Spinal cord (tissue), 10 donors: ENCODE results near the gene GABRR1. TPM values are rescaled to one million over a fixed set of nuclear protein-coding genes. Genes with fewer than 3 reads are reported as not detected.

Experiments used
- DNase-seq, 6 donors: peaks; one replicate each; pipeline versions ENCODE4 v3.0.0 to v3.0.0-alpha.2; 2013 to 2015; ENCODE audit warnings: low spot score in 6 of 6, low read depth in 4 of 6
- H3K27ac ChIP-seq: one replicate; pipeline ENCODE4 v1.5.1; 2013; ENCODE audit warnings: low read depth, low read length, control low read depth
- H3K27me3 ChIP-seq: one replicate; pipeline ENCODE4 v1.6.1; 2013; ENCODE audit warnings: low read length; ENCODE audit not compliant: control insufficient read depth, insufficient read depth
- H3K36me3 ChIP-seq: one replicate; pipeline ENCODE4 v1.6.1; 2013; ENCODE audit warnings: low read length; ENCODE audit not compliant: control insufficient read depth, insufficient read depth
- H3K4me1 ChIP-seq: one replicate; pipeline ENCODE4 v1.6.1; 2013; ENCODE audit warnings: low read length; ENCODE audit not compliant: control insufficient read depth, insufficient read depth
- H3K4me3 ChIP-seq: one replicate; pipeline ENCODE4 v1.5.1; 2013; ENCODE audit warnings: low read depth, low read length, control low read depth
- H3K9me3 ChIP-seq: one replicate; pipeline ENCODE4 v1.6.1; 2013; ENCODE audit warnings: low read length; ENCODE audit not compliant: control insufficient read depth, insufficient read depth
- WGBS: methylation state at CpG from one replicate; pipeline ENCODE4 v1.1.5; 2013; ENCODE audit warnings: missing lambda C conversion rate; ENCODE audit not compliant: insufficient coverage; 5-methylcytosine and 5-hydroxymethylcytosine counted together
- polyA plus RNA-seq, 2 donors: library from polyadenylated mRNA; unstranded; fragments of 120-200 nt; gene quantifications; one replicate each; pipeline ENCODE4 v1.2.1, GENCODE V29; 2013; ENCODE audit not compliant: insufficient read length in 2 of 2
- total RNA-seq, 2 donors: library from RNA; depleted of rRNA in 1 of 2; stranded (reverse); fragments of 120-200 nt in 1 of 2; fragments of >200 nt in 1 of 2; gene quantifications; one replicate each; pipeline versions ENCODE4 v1.2.3 to v1.2.4, GENCODE V29; 2013 to 2014
- donor health status: healthy.

The GABRR1 gene
- total and polyA plus RNA-seq, 4 donors, result 0.20 to 0.35 (median 0.29) TPM; not detected in 1

DNA sequence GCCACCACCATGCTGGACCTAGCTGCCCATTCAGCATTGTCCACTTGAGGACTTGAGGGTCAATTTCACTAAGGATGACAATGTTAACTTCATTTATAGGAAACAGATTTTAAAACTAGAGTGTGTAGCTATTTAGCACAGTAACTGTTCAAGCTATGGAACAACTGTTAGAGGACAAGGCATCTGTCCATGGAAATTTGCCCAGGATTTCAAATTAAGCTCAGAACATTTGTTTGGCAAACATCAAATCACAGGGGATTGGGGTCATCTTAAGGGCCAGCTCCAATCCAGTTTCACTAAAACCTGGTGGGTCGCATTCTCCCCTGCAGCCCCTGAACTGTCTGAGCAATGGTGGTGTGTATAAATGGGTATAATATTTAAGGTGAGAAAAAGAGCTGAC lies 36.2 kb downstream of the GABRR1 start:
- peak in 1 of 6 donors; percentile 6 for DNase-seq
- Histone ChIP-seq H3K36me3 (no peaks in the 10 kb centered on the region), H3K4me3 (no peak overlapping the region), H3K9me3 (no peaks in the 10 kb centered on the region), H3K27me3 (no peaks in the 10 kb centered on the region), H3K27ac (no peak overlapping the region), H3K4me1 (no peaks in the 10 kb centered on the region)
- 100% methylated on average over 1 of the region's 1 CpG for WGBS

DNA sequence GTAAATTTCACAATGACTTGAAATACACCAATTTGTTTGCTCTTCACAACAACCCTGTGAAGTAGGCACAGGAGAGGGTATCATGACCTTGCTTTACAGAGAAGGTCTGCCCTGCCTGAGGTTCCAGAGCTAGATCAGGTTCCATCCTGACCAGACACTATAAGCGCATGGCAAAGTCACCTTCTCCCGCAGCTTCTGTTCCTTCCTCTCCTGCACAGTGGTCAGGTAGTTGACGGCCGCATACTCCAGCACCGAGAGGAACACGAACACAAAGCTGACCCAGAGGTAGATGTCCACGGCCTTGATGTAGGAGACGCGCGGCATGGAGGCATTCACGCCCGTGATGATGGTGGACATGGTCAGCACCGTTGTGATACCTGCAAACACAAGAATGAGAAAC lies 37.0 kb downstream of the GABRR1 start:
- 98% methylated on average over 13 of the region's 13 CpGs for WGBS
- no peak overlapping the region for H3K4me3 ChIP-seq
- no peak overlapping the region for H3K27ac ChIP-seq

DNA sequence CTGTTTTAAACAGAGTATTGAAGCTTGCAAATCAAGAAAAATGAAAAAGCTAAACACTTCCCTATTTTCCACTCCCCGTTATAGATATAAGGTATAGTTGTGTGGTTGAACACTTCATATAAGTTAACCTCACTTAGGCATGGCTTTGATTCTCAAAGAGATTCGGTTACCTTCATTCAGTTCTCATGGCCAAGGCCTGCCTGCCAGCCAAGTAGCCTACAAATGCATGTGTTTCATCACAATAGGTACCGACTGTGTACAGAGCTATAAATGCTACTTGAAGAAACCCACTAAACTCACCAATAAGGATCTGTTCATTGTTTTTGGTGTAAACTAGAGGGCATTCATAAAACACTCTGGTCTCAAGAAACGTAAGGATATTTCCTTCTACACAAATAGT lies 43.5 kb downstream of the GABRR1 start:
- H3K27me3 ChIP-seq, result no peaks in the 10 kb centered on the region
- no peak overlapping the region for H3K4me3 ChIP-seq
- no peaks in the 10 kb centered on the region for H3K36me3 ChIP-seq
- no peak for DNase-seq
- WGBS, result no CpG with 5 or more reads among the region's 4 CpGs
- no peaks in the 10 kb centered on the region for H3K4me1 ChIP-seq
- no peak overlapping the region for H3K27ac ChIP-seq
- no peaks in the 10 kb centered on the region for H3K9me3 ChIP-seq

More for the DNA sequence above, 37.0 kb downstream of the GABRR1 start:
- H3K27me3 ChIP-seq, result no peaks in the 10 kb centered on the region
- H3K9me3 ChIP-seq, result no peaks in the 10 kb centered on the region
- no peak for DNase-seq
- H3K36me3 ChIP-seq, result no peaks in the 10 kb centered on the region
- H3K4me1 ChIP-seq, result no peaks in the 10 kb centered on the region

DNA sequence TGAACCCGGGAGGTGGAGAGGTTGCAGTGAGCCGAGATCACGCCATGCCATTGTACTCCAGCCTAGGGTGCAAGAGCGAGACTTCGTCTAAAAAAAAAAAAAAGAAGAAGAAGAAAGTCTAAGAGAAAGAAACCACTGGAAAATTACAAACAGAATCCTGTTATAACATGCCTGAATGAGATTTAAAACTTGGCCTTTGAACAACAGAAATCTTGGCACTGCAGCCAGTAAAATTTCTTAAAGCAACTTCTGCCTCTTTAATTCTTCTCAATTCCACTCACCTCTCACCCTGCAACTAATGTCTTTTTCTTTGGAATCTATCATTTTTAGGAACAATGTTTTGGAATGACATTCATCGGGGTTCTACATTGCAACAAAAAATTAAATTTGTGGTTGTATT lies 45.0 kb downstream of the GABRR1 start:
- DNase-seq, result no peak
- no peak overlapping the region for H3K4me3 ChIP-seq
- no peaks in the 10 kb centered on the region for H3K9me3 ChIP-seq
- H3K27ac ChIP-seq, result no peak overlapping the region
- no peaks in the 10 kb centered on the region for H3K36me3 ChIP-seq
- WGBS, result 80% methylated on average over 1 of the region's 6 CpGs
- no peaks in the 10 kb centered on the region for H3K27me3 ChIP-seq
- no peaks in the 10 kb centered on the region for H3K4me1 ChIP-seq

- peak in 1 of 6 donors; percentile 14 for DNase-seq
- no peaks in the 10 kb centered on the region for H3K27me3 ChIP-seq
- H3K36me3 ChIP-seq, result peaks cover 11% of the 10 kb centered on the region
- H3K27ac ChIP-seq, result no peak overlapping the region
- H3K4me3 ChIP-seq, result no peak overlapping the region
- WGBS, result 80% methylated on average over 1 of the region's 4 CpGs
- H3K4me1 ChIP-seq, result no peaks in the 10 kb centered on the region
- H3K9me3 ChIP-seq, result no peaks in the 10 kb centered on the region
Observed at GRCh38 chr6:89162047-89162371, 55.1 kb downstream of the GABRR1 start.

DNA sequence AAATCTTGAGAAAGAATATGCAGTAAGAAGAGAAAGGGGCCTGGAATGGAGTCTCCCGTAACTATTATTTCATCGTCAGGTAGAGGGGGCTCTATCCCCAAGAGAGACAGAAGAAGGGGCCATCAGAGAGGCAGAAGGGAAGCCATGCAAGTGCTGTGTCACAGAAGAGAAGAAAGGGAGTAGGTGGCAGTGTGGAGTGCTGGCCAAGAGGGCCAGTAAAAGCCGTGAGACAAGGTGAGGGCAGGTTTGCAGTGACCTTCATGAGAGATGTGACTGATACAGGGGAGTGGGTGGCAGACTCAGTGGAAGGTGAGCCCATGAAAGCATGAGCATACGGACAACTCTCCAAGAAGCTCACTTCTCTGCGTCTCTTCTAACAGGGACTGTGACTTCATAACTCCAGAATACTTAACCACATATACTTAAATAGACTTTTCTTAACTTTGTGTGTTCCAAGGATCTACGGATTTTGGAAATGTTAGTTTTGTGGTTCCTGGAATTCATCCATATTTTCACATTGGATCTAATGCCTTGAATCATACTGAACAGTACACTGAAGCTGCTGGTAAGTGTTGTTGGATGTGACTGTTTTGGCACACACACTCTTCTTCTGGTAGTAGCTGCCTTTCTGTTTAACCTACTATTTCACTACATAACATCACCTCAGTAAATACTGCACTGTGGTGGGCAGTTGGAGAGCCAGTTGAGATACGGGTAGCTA lies 55.7 kb downstream of the GABRR1 start:
- Histone ChIP-seq H3K27ac (no peak overlapping the region), H3K27me3 (no peaks in the 10 kb centered on the region), H3K4me1 (no peaks in the 10 kb centered on the region), H3K4me3 (no peak overlapping the region), H3K36me3 (peaks cover 11% of the 10 kb centered on the region), H3K9me3 (no peaks in the 10 kb centered on the region)
- DNase-seq, result peak in 1 of 6 donors; percentile 14
- 76% methylated on average over 5 of the region's 7 CpGs for WGBS

GRCh38 chr6:89160331-89161092 lies 56.6 kb downstream of the GABRR1 start:
- H3K36me3 ChIP-seq, result peaks cover 8% of the 10 kb centered on the region
- no peak overlapping the region for H3K4me3 ChIP-seq
- H3K27ac ChIP-seq, result no peak overlapping the region
- no peaks in the 10 kb centered on the region for H3K4me1 ChIP-seq
- DNase-seq, result no peak
- no peaks in the 10 kb centered on the region for H3K9me3 ChIP-seq
- H3K27me3 ChIP-seq, result no peaks in the 10 kb centered on the region
- 100% methylated on average over 3 of the region's 4 CpGs for WGBS

DNA sequence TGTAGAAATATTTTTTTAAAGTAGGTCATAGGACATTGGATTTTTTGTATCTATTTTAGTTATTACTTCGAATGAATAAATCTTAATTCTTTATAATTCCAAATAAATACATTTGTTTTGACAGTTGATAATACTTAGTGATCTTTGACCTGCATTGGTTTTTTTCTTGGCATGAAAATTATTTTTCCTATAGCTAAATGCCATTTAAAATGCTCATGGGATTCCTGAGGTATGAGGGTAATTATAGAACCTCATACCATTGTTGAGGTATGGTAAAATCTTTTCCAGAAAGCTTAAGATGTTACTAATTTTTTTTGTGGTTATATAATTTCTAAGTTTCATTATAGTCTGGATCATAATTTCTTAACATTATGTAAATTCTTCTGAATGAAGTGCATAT lies 63.0 kb downstream of the GABRR1 start:
- no CpG with 5 or more reads among the region's 1 CpG for WGBS
- Histone ChIP-seq H3K4me1 (no peaks in the 10 kb centered on the region), H3K27me3 (no peaks in the 10 kb centered on the region), H3K27ac (no peak overlapping the region), H3K9me3 (no peaks in the 10 kb centered on the region), H3K36me3 (peaks cover 3% of the 10 kb centered on the region), H3K4me3 (no peak overlapping the region)
- DNase-seq, result no peak

GRCh38 chr6:89148016-89148750 lies 69.0 kb downstream of the GABRR1 start:
- H3K27ac ChIP-seq, result no peak overlapping the region
- H3K36me3 ChIP-seq, result no peaks in the 10 kb centered on the region
- H3K4me1 ChIP-seq, result peaks cover 5% of the 10 kb centered on the region
- DNase-seq, result no peak
- no peak overlapping the region for H3K4me3 ChIP-seq
- H3K27me3 ChIP-seq, result no peaks in the 10 kb centered on the region
- H3K9me3 ChIP-seq, result no peaks in the 10 kb centered on the region
- 94% methylated on average over 10 of the region's 17 CpGs for WGBS
